Calu3 (cell line): Measurements from ENCODE around the gene TMEM61. TPM values are rescaled to one million over a fixed set of nuclear protein-coding genes. Genes with fewer than 3 reads are reported as not detected.

Experiments
- BruUV-seq: library from RNA; stranded (reverse); fragments of 400-500 nt; replicated peaks from 2 replicates; lab custom pipeline; 2021; lab: Mats Ljungman, UMichigan
- CTCF ChIA-PET: fragments of 300-600 bp; sonication (Branson Sonifier 250); formaldehyde crosslinking; loops from one replicate; lab custom pipeline; 2022; ENCODE audit warnings: antibody characterized with exemption; lab: Charles Lee
- DNase-seq: peaks from one replicate; pipeline ENCODE4 v3.0.0; 2022
- H3K27ac Mint-ChIP-seq: one replicate; pipeline ENCODE4 v1.8.0; 2022; ENCODE audit warnings: mixed read lengths; ENCODE audit not compliant: unreplicated experiment
- H3K27me3 Mint-ChIP-seq: one replicate; pipeline ENCODE4 v1.8.0; 2022; ENCODE audit warnings: mixed read lengths; ENCODE audit not compliant: unreplicated experiment
- H3K36me3 Mint-ChIP-seq: one replicate; pipeline ENCODE4 v1.8.0; 2022; ENCODE audit warnings: mild to moderate bottlenecking, moderate library complexity, mixed read lengths; ENCODE audit not compliant: insufficient read depth, unreplicated experiment
- H3K4me1 Mint-ChIP-seq: one replicate; pipeline ENCODE4 v1.8.0; 2022; ENCODE audit warnings: mild to moderate bottlenecking, low read depth, mixed read lengths; ENCODE audit not compliant: unreplicated experiment
- H3K4me3 Mint-ChIP-seq: one replicate; pipeline ENCODE4 v1.8.0; 2022; ENCODE audit warnings: mild to moderate bottlenecking, low read depth, moderate library complexity, mixed read lengths; ENCODE audit not compliant: unreplicated experiment
- H3K9me3 Mint-ChIP-seq: one replicate; pipeline ENCODE4 v1.8.0; 2022; ENCODE audit warnings: low read depth, mixed read lengths; ENCODE audit not compliant: unreplicated experiment
- CTCF ChIP-seq: fragments of 200-600 bp; IDR thresholded peaks from one replicate; pipeline ENCODE4 v1.8.0; 2022; ENCODE audit warnings: antibody characterized with exemption; ENCODE audit not compliant: unreplicated experiment
- intact Hi-C: fragments of 100-400 bp; cut with micrococcal nuclease; formaldehyde crosslinking; loops from one replicate; pipeline ENCODE4 v1.10.0; 2022; ENCODE audit not compliant: unreplicated experiment
- total RNA-seq: library from RNA; stranded (reverse); gene quantifications from 2 replicates; pipeline ENCODE4 v1.2.3, GENCODE V29; 2022

The TMEM61 gene
- total RNA-seq, 1 experiment from 2014 or later: 0.45 TPM

- peaks cover 4% of the 10 kb centered on the region for H3K36me3 Mint-ChIP-seq
- H3K27ac Mint-ChIP-seq: no peak overlapping the region
- no TSS peak for BruUV-seq
- TF ChIP-seq CTCF: no peak
- intact Hi-C loops: no loop called here
- H3K4me3 Mint-ChIP-seq: no peak overlapping the region
- no peaks in the 10 kb centered on the region for H3K9me3 Mint-ChIP-seq
- no peaks in the 10 kb centered on the region for H3K27me3 Mint-ChIP-seq
- H3K4me1 Mint-ChIP-seq: peaks cover 57% of the 10 kb centered on the region
- DNase-seq: no peak
- CTCF ChIA-PET: no interaction called here
Observed at GRCh38 chr1:54972436-54972835, 8.0 kb upstream of the TMEM61 start.

- Mint-ChIP-seq H3K9me3 (no peaks in the 10 kb centered on the region), H3K27me3 (no peaks in the 10 kb centered on the region), H3K27ac (no peak overlapping the region), H3K36me3 (peaks cover 4% of the 10 kb centered on the region), H3K4me1 (peaks cover 67% of the 10 kb centered on the region), H3K4me3 (no peak overlapping the region)
- intact Hi-C loops: no loop called here
- peak; percentile 35 for DNase-seq
- no TSS peak for BruUV-seq
- CTCF ChIA-PET: no interaction called here
- peak; percentile 56 for TF ChIP-seq CTCF
Observed at GRCh38 chr1:54973205-54973921, 7.1 kb upstream of the TMEM61 start.

GRCh38 chr1:54975356-54976108 lies 4.9 kb upstream of the TMEM61 start:
- peaks cover 61% of the 10 kb centered on the region for H3K4me1 Mint-ChIP-seq
- intact Hi-C loops: no loop called here
- BruUV-seq: no TSS peak
- no peak for TF ChIP-seq CTCF
- no peaks in the 10 kb centered on the region for H3K9me3 Mint-ChIP-seq
- CTCF ChIA-PET: interaction anchor here (0.7 to 1.8 kb wide), 2 partner anchors 31 to 89 kb away, joined by 3 read pairs; partner anchors contain the start of gene DHCR24
- H3K27ac Mint-ChIP-seq: peak overlapping the region; percentile 15
- H3K4me3 Mint-ChIP-seq: no peak overlapping the region
- DNase-seq: no peak
- H3K27me3 Mint-ChIP-seq: peaks cover 12% of the 10 kb centered on the region
- H3K36me3 Mint-ChIP-seq: peaks cover 4% of the 10 kb centered on the region

- Mint-ChIP-seq H3K4me3 (no peak overlapping the region), H3K27ac (no peak overlapping the region), H3K27me3 (peaks cover 17% of the 10 kb centered on the region), H3K4me1 (peaks cover 48% of the 10 kb centered on the region), H3K9me3 (no peaks in the 10 kb centered on the region), H3K36me3 (peaks cover 9% of the 10 kb centered on the region)
- no TSS peak for BruUV-seq
- no peak for TF ChIP-seq CTCF
- intact Hi-C loops: no loop called here
- no peak for DNase-seq
- CTCF ChIA-PET: interaction anchor here (1.8 kb wide), 1 partner anchor 90 kb away, joined by 3 read pairs; the partner anchor contains the start of gene DHCR24
Observed at GRCh38 chr1:54976747-54977146, 3.7 kb upstream of the TMEM61 start.
